ENCODE results near the gene NEK6.

The NEK6 gene

GRCh38 chr9:124342776-124343485 lies 85.2 kb downstream of the NEK6 start:
- no peaks in the 10 kb centered on the region for H3K27me3 ChIP-seq
- H3K36me3 ChIP-seq: peaks cover 7 to 78% (median 59%) of the 10 kb centered on the region in 3 donors
- DNase-seq: peak; percentile 74 to 93
- peaks cover 5 to 18% (median 16%) of the 10 kb centered on the region in 4 donors for H3K4me1 ChIP-seq
- H3K27ac ChIP-seq: peak overlapping the region; percentile 76 to 78
- no peak for TF ChIP-seq CTCF (IDR thresholded peaks at IDR 0.05)
- H3K4me3 ChIP-seq: peak overlapping the region; percentile 32 to 44
- intact Hi-C loops (cut with DNase I; ENCODE audit: low total_unique reads): no loop called here
- no peaks in the 10 kb centered on the region for H3K9me3 ChIP-seq

- no peak for TF ChIP-seq CTCF (IDR thresholded peaks at IDR 0.05)
- Histone ChIP-seq H3K9me3 (no peaks in the 10 kb centered on the region), H3K27me3 (no peaks in the 10 kb centered on the region), H3K36me3 (peaks cover 12 to 81% (median 61%) of the 10 kb centered on the region in 3 donors), H3K4me1 (peaks cover 5 to 18% (median 16%) of the 10 kb centered on the region in 4 donors), H3K4me3 (peak overlapping the region; percentile 32 to 44), H3K27ac (peak overlapping the region; percentile 76 to 78)
- no peak for DNase-seq
- intact Hi-C loops (cut with DNase I; ENCODE audit: low total_unique reads): no loop called here
These were observed 86.0 kb downstream of the NEK6 start for GRCh38 chr9:124343533-124344290.

- Histone ChIP-seq H3K4me3 (no peak overlapping the region), H3K27ac (no peak overlapping the region), H3K27me3 (no peaks in the 10 kb centered on the region), H3K36me3 (peaks cover 19 to 84% (median 63%) of the 10 kb centered on the region in 3 donors), H3K9me3 (no peaks in the 10 kb centered on the region), H3K4me1 (peaks cover 5 to 18% (median 16%) of the 10 kb centered on the region in 4 donors)
- no peak for TF ChIP-seq CTCF (IDR thresholded peaks at IDR 0.05)
- no peak for DNase-seq
- intact Hi-C loops (cut with DNase I; ENCODE audit: low total_unique reads): no loop called here
These were observed 86.7 kb downstream of the NEK6 start for GRCh38 chr9:124344291-124345050.

GRCh38 chr9:124345063-124345462 lies 87.3 kb downstream of the NEK6 start:
- no peak for DNase-seq
- no peak overlapping the region for H3K4me3 ChIP-seq
- peaks cover 5 to 18% (median 16%) of the 10 kb centered on the region in 4 donors for H3K4me1 ChIP-seq
- intact Hi-C loops (cut with DNase I; ENCODE audit: low total_unique reads): no loop called here
- H3K27ac ChIP-seq: no peak overlapping the region
- H3K36me3 ChIP-seq: peaks cover 21 to 84% (median 65%) of the 10 kb centered on the region in 3 donors
- H3K27me3 ChIP-seq: no peaks in the 10 kb centered on the region
- no peak for TF ChIP-seq CTCF (IDR thresholded peaks at IDR 0.05)
- H3K9me3 ChIP-seq: no peaks in the 10 kb centered on the region

GRCh38 chr9:124345751-124346281 lies 88.1 kb downstream of the NEK6 start:
- Histone ChIP-seq H3K27me3 (no peaks in the 10 kb centered on the region), H3K36me3 (peaks cover 26 to 85% (median 65%) of the 10 kb centered on the region in 3 donors), H3K9me3 (no peaks in the 10 kb centered on the region), H3K27ac (no peak overlapping the region), H3K4me3 (no peak overlapping the region), H3K4me1 (peaks cover 5 to 18% (median 16%) of the 10 kb centered on the region in 4 donors)
- TF ChIP-seq CTCF (IDR thresholded peaks at IDR 0.05): no peak
- DNase-seq: no peak
- intact Hi-C loops (cut with DNase I; ENCODE audit: low total_unique reads): no loop called here

Measured in tibial artery (tissue), 4 donors.